BLaER1 treated with 17β-estradiol and CSF1 and Interleukin-3, amounts not matched to agents 10 nM and 100 nM (cell line): ENCODE results near the gene BIN2.
"Not testable (repeated sequence)": the region's sequence is repeated elsewhere in the genome, so short reads cannot be mapped to it uniquely, and the experiment has no call there.

ENCODE experiments used
- H3K27ac ChIP-seq, 11 experiments: shearing (Covaris generic); formaldehyde crosslinking; 2 replicates each; pipeline ENCODE4 v1.8.1; 2022
- H3K27me3 ChIP-seq, 11 experiments: shearing (Covaris generic); formaldehyde crosslinking; 2 replicates each; pipeline ENCODE4 v1.8.1; 2022
- H3K36me3 ChIP-seq, 11 experiments: shearing (Covaris generic); formaldehyde crosslinking; 2 replicates each; pipeline ENCODE4 v1.8.1; 2022
- H3K4me1 ChIP-seq, 10 experiments: shearing (Covaris generic); formaldehyde crosslinking; 2 replicates each; pipeline ENCODE4 v1.8.1; 2022
- H3K4me2 ChIP-seq, 11 experiments: shearing (Covaris generic); formaldehyde crosslinking; 2 replicates each; pipeline ENCODE4 v1.8.1; 2022
- H3K4me3 ChIP-seq, 10 experiments: shearing (Covaris generic); formaldehyde crosslinking; 2 replicates each; pipeline ENCODE4 v1.8.1; 2022
- H3K9ac ChIP-seq, 11 experiments: shearing (Covaris generic); formaldehyde crosslinking; 2 replicates each; pipeline ENCODE4 v1.8.1; 2022
- H3K9me3 ChIP-seq, 11 experiments: shearing (Covaris generic); formaldehyde crosslinking; replicated peaks in 1 of 11; 2 replicates each; pipeline ENCODE4 v1.8.1; 2022
- H4K20me1 ChIP-seq, 11 experiments: shearing (Covaris generic); formaldehyde crosslinking; 2 replicates each; pipeline ENCODE4 v1.8.1; 2022
- Cebpa-rat ChIP-seq, 11 experiments: shearing (Covaris generic); IDR thresholded peaks; 2 replicates each; pipeline ENCODE4 v1.8.1; 2022

The BIN2 gene

DNA sequence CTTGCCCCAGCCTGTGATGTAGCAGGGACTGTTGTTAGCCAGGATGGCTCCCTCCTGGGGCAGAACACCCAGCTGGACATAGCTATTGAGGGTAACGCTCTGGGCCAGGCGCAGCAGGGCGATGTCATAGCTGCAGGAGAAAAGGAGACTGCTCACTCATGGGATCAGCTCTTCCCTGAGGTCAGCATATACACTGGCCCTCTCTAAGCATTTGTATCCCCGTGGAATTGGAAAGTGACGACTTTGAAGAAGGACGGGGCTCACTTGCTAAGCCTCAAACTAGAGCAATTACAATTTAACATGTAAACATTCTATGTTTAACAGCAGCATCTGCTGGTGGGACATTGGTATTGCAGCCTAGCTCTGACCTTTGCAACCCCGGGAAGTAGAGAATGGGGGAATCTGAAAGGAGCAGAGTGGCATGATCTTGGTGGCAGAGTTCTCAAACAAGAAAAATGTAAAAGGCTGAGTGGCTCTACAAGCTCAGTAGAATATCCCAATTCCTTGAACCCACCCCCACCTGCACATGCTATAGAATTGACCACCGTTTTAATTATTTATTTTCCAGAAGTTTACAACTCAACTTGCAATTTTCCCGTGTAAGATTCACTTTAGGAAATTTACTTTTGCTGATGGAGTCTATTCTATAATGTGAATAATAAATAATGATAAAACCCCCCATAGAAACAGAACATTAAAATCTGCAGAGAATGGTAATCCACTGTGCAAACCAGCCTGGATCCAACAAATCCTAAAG lies 17.5 kb upstream of the BIN2 start:
- H3K4me1 ChIP-seq, result peaks cover 4 to 38% (median 12%) of the 10 kb centered on the region in 10 experiments; a peak in 19 of 20 replicates
- peak overlapping the region; percentile 0 to 69 (median 51); a peak in 16 of 22 replicates for H3K4me2 ChIP-seq
- no peak for TF ChIP-seq Cebpa-rat (IDR thresholded peaks at IDR 0.05)
- H3K9me3 ChIP-seq, result no peaks in the 10 kb centered on the region
- H3K36me3 ChIP-seq, result no peaks in the 10 kb centered on the region
- H3K4me3 ChIP-seq, result no peak overlapping the region; a peak in 1 of 20 replicates
- peak overlapping the region in 3 of 11 experiments; percentile 16 to 38 (median 31); a peak in 3 of 22 replicates for H3K9ac ChIP-seq
- no peaks in the 10 kb centered on the region for H4K20me1 ChIP-seq
- peak overlapping the region in 3 of 11 experiments; percentile 17 to 26 (median 24); a peak in 2 of 22 replicates for H3K27ac ChIP-seq
- H3K27me3 ChIP-seq, result no peaks in the 10 kb centered on the region

DNA sequence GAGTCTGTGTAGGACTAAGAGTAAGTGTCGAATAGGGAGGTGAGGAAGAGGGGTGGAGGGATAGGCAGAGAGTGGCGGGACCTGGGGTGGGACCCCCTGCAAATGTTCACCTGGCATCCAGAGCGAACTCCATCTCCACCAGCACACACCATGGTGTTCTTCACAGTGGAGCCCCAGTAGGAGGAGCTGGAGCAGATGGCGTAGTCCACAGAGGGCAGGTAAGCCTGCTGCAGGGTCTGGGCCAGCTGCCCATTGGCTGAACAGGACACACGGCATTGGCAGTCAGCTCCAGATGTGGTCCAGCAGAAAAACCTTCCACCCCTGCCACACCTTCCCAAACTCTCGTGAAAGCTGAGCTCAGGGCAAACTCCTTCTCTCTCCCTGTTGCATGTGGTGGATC lies 15.8 kb upstream of the BIN2 start:
- Histone ChIP-seq H4K20me1 (no peaks in the 10 kb centered on the region), H3K4me1 (peaks cover 4 to 44% (median 29%) of the 10 kb centered on the region in 10 experiments; a peak in 19 of 20 replicates), H3K27me3 (no peaks in the 10 kb centered on the region), H3K4me3 (no peak overlapping the region), H3K9me3 (no peaks in the 10 kb centered on the region), H3K27ac (no peak overlapping the region), H3K4me2 (0 out of 22 replicates have a peak overlapping the region, but pooled peaks of 2 of the 11 experiments have one; percentile 5 to 16), H3K36me3 (no peaks in the 10 kb centered on the region), H3K9ac (no peak overlapping the region)
- no peak for TF ChIP-seq Cebpa-rat (IDR thresholded peaks at IDR 0.05)

DNA sequence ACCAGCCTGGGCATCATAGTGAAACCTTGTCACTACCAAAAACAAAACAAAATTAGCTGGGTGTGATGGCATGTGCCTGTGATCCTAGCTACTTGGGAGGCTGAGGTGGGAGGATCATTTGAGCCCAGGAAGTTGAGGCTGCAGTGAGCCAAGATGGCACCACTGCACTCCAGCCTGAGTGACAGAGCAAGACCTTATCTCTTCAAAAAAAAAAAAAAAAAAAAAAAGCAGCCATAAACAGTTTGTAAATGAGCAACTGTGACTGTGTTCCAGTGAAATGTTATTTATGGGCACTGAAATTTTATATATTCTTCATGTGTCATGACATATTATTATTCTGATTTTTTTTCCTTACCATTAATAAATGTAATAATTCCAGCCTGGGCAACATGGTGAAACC lies 13.4 kb upstream of the BIN2 start:
- not testable (repeated sequence) for H3K9ac ChIP-seq, H4K20me1 ChIP-seq, H3K27me3 ChIP-seq, H3K4me3 ChIP-seq, H3K36me3 ChIP-seq, H3K9me3 ChIP-seq
- peak overlapping the region in 6 of 11 experiments; percentile 52 to 92 (median 86); a peak in 10 of 22 replicates for H3K4me2 ChIP-seq
- H3K27ac ChIP-seq, result peak overlapping the region in 2 of 11 experiments; percentile 58 to 68; a peak in 1 of 22 replicates
- H3K4me1 ChIP-seq, result peaks cover 4 to 67% (median 49%) of the 10 kb centered on the region in 10 experiments; a peak in 19 of 20 replicates

DNA sequence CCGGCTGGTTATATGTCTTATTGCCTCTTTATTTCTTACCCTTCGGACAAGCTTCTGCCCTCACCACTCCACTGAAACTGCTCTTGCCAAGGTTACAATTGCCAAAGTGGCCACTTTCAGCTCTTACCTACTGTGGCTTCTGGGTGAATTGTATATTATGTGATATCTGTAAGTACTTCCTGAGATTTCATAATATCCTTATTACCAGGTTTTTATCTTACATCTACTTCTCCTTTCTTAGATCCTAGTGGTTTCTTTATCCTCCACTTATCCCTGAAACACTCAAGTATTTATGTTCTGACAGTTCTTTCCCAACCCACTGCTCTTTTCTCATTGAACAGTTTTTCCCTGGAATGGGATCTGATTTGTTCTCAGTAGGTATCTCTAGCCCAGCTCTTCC lies 12.0 kb upstream of the BIN2 start:
- H3K9me3 ChIP-seq, result no peaks in the 10 kb centered on the region
- no peaks in the 10 kb centered on the region for H3K27me3 ChIP-seq
- H3K27ac ChIP-seq, result peak overlapping the region in 8 of 11 experiments; percentile 3 to 73 (median 50); a peak in 10 of 22 replicates
- no peaks in the 10 kb centered on the region for H3K36me3 ChIP-seq
- H4K20me1 ChIP-seq, result no peaks in the 10 kb centered on the region
- peak in 2 of 11 experiments; percentile 28 to 41; a peak in 2 of 22 replicates for TF ChIP-seq Cebpa-rat (IDR thresholded peaks at IDR 0.05)
- peak overlapping the region in 2 of 10 experiments; percentile 17 to 48; a peak in 1 of 20 replicates for H3K4me3 ChIP-seq
- H3K4me2 ChIP-seq, result peak overlapping the region in 10 of 11 experiments; percentile 4 to 92 (median 76); a peak in 18 of 22 replicates
- H3K4me1 ChIP-seq, result peaks cover 0 to 72% (median 57%) of the 10 kb centered on the region in 10 experiments; a peak in 17 of 20 replicates
- peak overlapping the region in 4 of 11 experiments; percentile 3 to 44 (median 30); a peak in 5 of 22 replicates for H3K9ac ChIP-seq

- Histone ChIP-seq H3K9me3 (no peaks in the 10 kb centered on the region), H3K27me3 (no peaks in the 10 kb centered on the region), H3K4me2 (peak overlapping the region in 6 of 11 experiments; percentile 52 to 92 (median 86); a peak in 13 of 22 replicates), H3K36me3 (no peaks in the 10 kb centered on the region), H3K27ac (peak overlapping the region in 4 of 11 experiments; percentile 46 to 73 (median 63); a peak in 7 of 22 replicates), H4K20me1 (no peaks in the 10 kb centered on the region), H3K9ac (no peak overlapping the region; a peak in 1 of 22 replicates), H3K4me3 (no peak overlapping the region), H3K4me1 (peaks cover 7 to 75% (median 64%) of the 10 kb centered on the region in 10 experiments)
- no peak for TF ChIP-seq Cebpa-rat (IDR thresholded peaks at IDR 0.05)
Observed at GRCh38 chr12:51334764-51335163, 10.8 kb upstream of the BIN2 start.

DNA sequence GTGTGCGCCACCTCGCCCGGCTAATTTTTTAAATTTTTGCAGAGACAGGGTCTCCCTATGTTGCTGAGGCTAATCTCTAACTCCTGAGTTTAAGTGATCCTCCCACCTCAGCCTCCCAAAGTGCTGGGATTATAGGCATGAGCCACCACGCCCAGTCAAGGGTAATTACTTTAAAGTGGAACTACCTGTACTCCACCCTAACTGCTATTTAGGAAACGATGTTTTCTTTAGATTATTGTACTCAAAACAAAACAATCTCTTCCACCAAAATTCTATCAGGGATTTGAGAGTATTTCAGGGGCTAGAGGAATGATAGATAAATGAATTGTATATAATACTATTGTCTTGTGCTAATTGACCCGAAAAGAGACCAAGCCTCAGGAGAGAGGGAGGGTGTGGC lies 9.6 kb upstream of the BIN2 start:
- TF ChIP-seq Cebpa-rat (IDR thresholded peaks at IDR 0.05), result no peak
- no peaks in the 10 kb centered on the region for H4K20me1 ChIP-seq
- H3K4me3 ChIP-seq, result no peak overlapping the region
- peaks cover 19 to 87% (median 76%) of the 10 kb centered on the region in 10 experiments for H3K4me1 ChIP-seq
- H3K4me2 ChIP-seq, result peak overlapping the region in 6 of 11 experiments; percentile 15 to 92 (median 86); a peak in 6 of 22 replicates
- H3K9ac ChIP-seq, result no peak overlapping the region; a peak in 1 of 22 replicates
- H3K36me3 ChIP-seq, result no peaks in the 10 kb centered on the region
- H3K9me3 ChIP-seq, result no peaks in the 10 kb centered on the region
- peak overlapping the region in 2 of 11 experiments; percentile 12 to 73; a peak in 2 of 22 replicates for H3K27ac ChIP-seq
- H3K27me3 ChIP-seq, result no peaks in the 10 kb centered on the region

DNA sequence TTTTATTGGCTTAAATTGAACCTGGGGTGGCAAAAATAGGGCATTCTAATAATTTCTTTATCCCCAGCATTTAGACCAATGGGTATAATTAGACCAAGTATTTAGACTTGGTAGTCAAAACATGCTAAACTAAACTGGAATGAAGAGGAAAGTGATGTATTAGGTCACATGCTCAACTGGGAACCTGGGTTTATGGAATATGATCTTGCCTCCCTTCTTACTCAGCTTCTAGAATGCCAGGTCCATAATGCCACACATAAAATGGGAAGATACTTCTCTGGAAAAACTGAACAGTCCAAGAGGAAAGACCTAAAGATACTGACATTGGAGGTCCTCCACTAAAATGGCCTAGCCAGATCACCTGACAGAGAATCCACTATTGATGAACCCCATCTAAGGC lies 6.2 kb upstream of the BIN2 start:
- Histone ChIP-seq H3K4me1 (peaks cover 50 to 98% (median 85%) of the 10 kb centered on the region in 10 experiments), H3K27ac (peak overlapping the region; percentile 31 to 99 (median 98); a peak in 20 of 22 replicates), H3K4me2 (peak overlapping the region; percentile 75 to 98 (median 94); a peak in 21 of 22 replicates)

DNA sequence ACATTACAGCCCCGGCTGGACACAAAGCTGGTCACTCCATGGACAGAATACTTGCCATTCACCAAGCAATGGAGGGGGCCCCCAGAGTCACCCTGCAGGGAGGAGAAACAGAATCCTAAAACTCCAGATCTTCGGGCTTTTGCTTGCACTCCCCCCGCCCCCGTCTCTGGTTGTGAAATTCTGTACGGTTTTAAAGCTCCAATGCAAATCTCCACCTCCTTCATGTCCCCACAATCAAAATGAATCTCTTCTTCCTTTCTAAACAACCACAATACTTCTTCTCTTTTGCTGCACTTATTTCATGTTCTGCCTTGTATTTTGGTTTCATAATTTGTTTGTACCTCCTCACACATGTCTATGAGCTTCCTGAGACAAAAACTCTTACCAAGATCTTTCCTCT lies 5.8 kb upstream of the BIN2 start:
- Histone ChIP-seq H3K4me3 (peak overlapping the region in 8 of 10 experiments; percentile 37 to 65 (median 46); a peak in 15 of 20 replicates), H3K4me1 (peaks cover 54 to 98% (median 85%) of the 10 kb centered on the region in 10 experiments), H3K9ac (peak overlapping the region; percentile 5 to 88 (median 73); a peak in 20 of 22 replicates), H3K27ac (peak overlapping the region; percentile 71 to 99 (median 98); a peak in 21 of 22 replicates), H3K36me3 (no peaks in the 10 kb centered on the region), H4K20me1 (no peaks in the 10 kb centered on the region), H3K27me3 (no peaks in the 10 kb centered on the region), H3K4me2 (peak overlapping the region; percentile 75 to 98 (median 94)), H3K9me3 (peaks cover 0 to 2% (median 0%) of the 10 kb centered on the region in 11 experiments; a peak in 2 of 22 replicates)
- peak in 8 of 11 experiments; percentile 42 to 72 (median 65); a peak in 14 of 22 replicates for TF ChIP-seq Cebpa-rat (IDR thresholded peaks at IDR 0.05)

More for the DNA sequence above, 6.2 kb upstream of the BIN2 start:
- no peaks in the 10 kb centered on the region for H3K27me3 ChIP-seq
- H3K4me3 ChIP-seq, result peak overlapping the region in 4 of 10 experiments; percentile 37 to 65 (median 54); a peak in 5 of 20 replicates
- peak overlapping the region in 9 of 11 experiments; percentile 52 to 88 (median 75); a peak in 17 of 22 replicates for H3K9ac ChIP-seq
- no peaks in the 10 kb centered on the region for H4K20me1 ChIP-seq
- H3K9me3 ChIP-seq, result no peaks in the 10 kb centered on the region
- TF ChIP-seq Cebpa-rat (IDR thresholded peaks at IDR 0.05), result no peak
- no peaks in the 10 kb centered on the region for H3K36me3 ChIP-seq
